GM18858 (cell line): ENCODE measurements around the gene SAFB2.

Source experiments
- ATAC-seq: cut with Tn5 transposase; IDR thresholded peaks from one replicate; pipeline ENCODE4 v1.9.1; 2021; ENCODE audit not compliant: unreplicated experiment

SAFB2 gene

DNA sequence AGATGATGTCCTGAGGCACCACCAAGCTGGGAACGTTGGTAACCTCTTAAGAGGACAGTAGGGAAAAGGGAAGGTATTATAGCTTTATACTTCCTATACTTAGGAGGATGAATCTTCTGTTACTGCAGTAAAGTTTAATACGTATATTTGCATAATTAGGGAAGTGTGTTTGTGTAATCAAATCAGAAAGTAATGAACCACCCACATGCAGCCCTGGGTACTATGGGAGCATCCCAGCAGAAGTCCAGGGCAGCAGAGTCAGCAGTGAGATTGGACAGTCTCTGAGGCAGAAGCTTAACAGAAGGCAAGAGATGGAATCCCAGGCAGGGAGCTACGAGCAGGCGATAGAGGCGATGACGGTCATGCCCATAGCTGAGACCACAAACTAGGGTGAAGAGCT is 12.9 kb upstream of the SAFB2 start:
- no peak for ATAC-seq

DNA sequence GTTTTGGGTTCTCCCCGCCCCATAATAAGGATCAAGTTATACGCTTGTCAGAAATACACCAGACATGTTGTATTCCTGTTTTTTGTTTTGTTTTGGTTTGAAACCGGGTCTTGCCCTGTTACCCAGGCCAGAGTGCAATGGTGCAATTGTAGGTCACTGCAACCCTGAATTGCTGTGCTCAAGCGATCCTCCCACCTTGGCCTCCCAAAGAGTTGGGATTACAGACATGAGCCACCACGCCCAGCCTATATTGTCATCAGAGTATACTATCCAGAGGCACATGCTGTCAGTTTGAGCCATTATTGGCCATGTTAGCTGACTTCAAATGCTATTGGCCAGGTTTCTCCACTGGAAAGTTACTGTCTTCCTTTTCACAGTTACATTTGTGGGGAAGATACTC is 10.1 kb upstream of the SAFB2 start:
- ATAC-seq = no peak

DNA sequence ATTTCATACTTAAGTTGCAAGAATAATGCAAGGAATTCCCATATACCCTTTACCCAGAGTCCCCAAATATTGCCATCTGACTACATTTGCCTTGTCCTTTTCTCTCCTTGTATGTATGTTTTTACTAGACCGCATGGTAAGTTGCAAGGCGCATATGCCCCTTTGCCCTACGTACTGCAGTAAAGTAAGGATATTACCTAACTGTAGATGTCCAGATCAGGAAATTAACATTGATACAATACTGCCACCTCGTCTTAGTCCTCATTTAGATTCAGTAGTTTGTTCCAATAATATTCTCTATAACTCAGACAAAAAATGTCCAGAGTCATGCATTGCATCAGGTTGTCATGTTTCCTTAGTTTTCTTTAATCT is 9.7 kb upstream of the SAFB2 start:
- ATAC-seq = no peak

DNA sequence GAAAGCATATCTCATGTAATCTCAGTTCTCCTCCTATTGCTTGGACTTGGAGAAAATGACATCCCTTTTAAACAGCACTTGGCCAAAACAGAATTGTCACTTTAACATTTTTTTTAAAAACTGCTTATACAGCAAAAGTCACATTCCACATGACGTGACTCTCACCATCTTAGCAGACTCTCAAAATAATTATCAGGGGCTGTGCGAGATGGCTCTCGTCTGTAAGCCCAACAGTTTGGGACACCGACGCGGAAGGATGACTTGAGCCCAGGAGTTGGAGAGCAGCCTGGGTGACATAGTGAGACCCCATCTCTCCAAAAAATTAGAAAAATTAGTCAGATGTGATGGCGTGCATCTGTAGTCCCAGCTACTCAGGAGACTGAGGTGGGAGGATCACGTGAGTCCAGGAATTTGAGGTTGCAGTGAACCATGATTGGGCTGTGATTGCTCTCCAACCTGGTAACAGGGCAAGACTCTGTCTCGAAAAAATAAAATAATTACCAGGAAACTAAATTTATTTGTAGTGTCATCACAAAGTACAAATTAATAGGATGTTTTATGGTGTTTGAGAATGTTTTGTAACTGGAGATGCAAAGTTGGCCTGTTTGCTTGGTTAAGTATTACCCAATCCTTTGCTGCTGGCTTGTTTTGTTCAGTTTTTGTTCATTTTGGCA is 9.1 kb upstream of the SAFB2 start:
- ATAC-seq = no peak

DNA sequence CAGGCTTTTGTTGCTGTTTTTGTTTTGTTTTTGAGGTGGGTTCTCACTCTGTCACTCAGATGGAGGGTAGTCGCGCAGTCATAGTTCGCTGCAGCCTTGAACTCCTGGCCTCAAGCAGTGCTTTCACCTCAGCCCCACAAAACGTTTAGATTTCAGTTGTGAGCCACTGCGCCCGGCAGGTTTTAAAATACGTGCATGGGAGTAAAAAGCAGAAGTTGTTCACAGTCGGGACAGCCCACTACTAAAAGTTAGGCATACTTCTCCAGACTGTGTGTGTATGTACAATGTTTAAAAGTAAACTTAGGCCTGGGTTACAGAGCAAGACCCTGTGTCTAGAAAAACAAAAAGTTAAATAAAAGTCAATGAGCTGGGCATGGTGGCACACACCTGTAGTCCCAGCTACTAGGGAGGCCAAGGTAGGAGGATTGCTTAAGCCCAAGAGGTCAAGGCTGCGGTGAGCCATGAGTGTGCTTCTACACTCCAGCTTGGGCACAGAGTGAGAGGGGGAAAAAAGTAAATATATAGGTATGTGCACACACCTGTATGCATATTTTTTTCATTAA is 6.4 kb upstream of the SAFB2 start:
- ATAC-seq = no peak

DNA sequence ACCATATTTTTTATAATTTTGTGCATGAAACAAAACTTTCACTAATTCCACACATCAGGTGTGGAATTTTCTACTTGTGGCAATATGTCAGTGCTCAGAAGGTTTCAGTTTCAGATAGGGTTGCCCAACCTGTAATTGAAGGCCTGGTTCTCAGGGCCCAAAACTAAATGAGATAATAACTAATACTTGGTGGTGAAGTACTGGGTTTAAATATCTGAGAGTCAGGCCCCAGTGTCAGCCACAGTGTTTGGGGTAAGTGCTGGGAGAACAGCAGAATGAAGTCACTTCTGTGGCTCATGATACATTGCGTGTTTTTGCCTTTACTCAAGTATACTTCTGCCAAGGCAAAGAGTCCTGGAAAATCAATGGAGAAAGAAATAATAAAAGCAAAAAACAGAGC is 5.9 kb upstream of the SAFB2 start:
- no peak for ATAC-seq

DNA sequence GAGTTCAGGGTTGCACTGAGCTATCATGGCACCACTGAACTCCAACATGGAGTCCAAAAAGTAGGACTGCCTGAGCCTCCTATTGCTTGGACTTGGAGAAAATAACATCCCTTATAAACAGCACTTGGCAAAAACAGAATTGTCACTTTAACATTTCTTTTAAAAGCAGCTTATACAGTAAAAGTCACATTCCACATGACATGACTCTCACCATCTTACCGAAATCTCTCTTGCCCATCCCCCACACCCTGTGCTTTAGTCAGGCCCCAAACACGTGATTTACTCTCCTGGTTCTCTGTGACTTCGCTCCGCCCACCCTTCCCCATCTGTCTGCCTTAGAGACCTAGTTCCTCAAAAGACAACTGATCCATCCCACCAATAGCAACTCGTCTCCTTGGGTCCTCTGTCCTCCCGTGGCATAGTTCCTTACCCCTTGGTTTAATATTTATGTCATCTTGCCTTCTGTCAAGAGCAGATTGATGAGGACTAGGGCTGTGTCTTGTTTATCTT is 4.9 kb upstream of the SAFB2 start:
- ATAC-seq = no peak

DNA sequence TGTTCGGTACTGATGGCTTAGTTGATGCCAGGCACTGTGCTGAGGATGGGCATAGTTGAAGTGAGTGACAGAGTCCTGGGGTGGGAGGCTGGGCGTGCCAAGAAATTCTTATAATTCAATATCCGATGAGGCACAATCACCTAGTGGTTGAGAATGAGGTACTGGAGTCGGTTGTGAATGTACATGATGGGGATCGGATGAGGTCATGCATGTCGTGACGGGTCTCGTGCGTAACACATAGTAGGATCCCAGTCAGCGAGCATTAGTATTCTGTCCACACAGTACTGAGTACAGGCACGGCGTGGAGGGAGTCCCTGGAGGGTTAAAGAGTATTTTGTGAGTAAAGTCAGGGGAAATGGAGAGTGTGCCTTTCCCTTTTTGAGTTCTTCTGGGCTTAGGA is 3.1 kb upstream of the SAFB2 start:
- ATAC-seq = no peak

DNA sequence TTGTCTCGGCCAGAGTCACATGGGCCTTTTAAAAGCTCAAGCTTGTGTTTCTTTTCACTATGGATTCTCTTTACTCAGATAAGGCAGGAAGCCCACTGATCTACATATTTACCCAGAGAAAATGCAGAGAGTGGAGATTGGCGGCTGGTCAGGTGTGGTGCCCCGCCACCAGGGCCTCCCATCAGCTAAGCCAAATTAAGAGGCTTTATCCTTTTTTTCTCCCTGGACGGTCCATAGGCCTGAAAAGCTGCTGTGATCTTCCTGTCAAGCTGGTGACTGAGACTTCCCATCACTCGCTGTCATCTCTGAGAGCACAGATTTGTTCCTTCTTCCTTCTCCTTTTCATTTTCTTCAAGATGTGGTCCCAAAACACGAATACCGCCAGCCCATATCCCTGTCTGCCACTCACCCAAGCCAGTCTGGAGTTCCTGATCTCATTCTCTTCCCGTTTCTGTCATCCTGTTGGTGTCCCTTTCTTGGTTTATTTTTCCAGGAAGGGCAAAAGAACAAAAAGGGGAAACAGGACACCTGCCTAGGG is 2.2 kb upstream of the SAFB2 start:
- no peak for ATAC-seq

DNA sequence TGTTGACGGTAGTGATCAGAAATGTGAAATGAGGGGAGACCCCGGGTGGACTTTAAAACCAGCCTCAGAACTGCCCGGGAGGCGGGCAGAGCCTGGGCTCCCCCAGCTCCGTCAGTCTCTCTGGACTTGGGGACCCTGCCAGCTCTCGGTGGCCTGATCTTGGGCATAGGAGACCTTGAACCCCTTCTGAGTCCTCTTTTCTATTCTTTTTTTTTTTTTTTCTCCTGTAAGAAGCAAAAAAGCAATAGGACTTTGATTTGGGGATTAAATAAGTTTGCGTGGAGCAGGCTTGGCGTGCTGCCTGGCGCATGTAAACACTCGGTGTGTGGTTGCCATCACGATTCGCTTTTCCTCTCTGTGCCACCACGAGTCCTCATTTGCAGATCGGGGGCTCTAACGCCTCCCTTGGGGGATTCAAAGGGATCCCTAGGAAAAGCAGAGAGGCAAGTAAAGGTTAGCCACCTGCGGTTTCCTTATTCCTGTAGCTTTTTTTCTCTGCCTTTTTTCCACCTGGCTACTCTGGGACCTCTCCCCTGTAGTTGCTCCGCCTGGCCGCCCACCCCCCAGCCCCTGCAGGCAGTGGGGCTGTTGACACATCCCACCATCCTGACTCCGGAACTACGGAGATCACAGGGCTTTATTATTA is 1.6 kb upstream of the SAFB2 start:
- no peak for ATAC-seq

DNA sequence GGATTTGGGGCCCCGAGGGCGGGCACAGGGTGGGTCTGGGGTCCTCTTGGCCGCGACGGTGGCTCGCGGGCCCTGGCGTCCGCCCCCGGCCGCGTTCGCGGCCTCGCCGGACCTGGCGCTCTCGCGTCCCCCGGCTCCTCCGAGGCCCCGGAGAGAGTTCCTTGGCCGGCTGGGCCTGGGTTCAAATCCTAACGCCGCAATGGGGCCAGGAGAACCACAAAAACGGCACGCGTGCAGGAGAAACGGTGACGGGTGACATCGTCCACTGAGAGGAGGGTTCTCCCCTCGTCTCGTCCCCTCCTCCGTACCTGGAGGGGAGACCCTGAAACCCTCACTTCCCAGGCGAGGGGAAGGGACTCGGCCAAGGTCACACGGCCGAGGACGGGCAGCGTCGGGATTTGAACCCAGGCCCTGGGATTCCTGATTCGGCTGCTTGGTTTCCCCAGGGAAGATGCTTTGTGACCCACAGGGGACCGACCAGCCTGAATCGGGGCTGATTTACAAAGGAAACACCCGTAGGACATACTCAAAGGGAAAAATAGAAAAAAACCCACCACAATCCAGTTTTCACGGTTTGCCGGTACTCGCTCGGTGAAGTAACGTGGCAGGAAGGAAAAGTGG is 931 bp upstream of the SAFB2 start:
- ATAC-seq = no peak

DNA sequence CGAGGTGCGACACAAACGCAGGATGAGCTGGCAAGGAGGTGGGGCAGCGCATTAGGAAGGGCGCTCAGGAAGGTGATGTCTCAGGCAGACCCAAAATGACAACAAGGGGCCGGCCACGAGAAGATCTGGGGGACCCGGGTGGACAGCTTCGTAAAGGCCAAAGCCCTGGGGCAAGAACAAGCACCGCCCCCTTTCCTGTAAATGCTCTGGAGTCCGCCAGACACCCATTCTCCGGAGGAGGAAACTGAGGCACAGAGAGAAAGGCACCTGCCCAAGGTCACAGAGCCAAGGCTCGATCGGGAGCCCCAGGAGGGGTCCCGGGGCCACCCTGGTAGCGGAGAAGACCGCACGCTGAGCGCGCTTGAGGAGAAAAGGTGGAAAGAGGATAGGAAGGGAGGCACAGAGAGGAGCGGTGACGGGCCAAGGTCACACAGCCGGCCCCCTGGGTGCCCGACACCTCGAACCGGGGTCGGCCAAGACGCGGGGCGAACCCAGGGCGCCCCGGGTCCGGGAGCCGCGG is 571 bp downstream of the SAFB2 start:
- ATAC-seq = no peak

DNA sequence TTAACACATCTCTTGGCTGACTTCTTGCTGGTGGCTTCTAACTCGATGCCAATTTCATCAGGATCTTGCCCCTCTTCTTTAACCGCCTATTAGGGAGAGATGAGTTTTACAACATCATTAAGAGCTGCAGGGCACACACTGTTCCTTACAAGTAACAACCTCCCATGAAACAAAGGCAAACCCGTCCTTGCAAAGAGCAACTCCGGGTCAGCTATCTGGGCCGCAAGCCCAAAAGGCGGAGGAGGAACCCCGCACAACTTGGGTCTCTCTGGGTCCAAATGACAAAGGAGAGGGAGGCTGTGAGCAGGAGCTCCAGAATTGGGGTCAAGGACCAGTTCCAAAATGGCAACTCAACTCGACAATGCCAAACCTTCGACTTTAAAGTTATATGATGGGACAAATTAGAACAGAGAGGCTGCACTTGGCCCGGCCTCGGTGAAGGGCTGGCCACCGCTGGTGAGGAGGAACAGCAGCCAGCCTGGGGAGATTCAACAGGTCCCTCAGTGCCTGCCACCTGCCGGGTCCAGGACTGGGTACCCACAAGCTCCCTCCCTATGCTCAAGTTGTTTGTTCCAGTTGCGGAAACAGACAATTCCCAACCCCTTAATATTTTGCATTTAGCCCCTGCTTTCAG is 1.1 kb downstream of the SAFB2 start:
- no peak for ATAC-seq

DNA sequence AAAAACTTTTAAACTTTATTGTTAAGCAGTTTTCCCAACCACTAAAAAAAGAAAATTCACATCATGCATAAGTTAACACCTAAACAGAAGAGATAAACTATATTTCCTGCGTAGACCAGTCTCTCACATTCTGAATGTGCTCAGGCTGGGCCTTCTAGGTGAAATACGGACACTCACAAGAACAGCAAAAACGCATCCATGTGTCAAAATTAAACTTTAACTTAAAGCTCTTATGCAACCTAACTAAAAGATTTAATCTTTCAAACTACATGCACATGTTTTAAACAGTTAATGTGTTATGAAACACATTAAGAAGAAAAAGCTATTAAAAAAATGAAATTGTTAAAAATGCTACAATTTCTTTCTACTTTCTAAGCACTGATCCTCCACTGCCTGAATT is 2.6 kb downstream of the SAFB2 start:
- no peak for ATAC-seq

DNA sequence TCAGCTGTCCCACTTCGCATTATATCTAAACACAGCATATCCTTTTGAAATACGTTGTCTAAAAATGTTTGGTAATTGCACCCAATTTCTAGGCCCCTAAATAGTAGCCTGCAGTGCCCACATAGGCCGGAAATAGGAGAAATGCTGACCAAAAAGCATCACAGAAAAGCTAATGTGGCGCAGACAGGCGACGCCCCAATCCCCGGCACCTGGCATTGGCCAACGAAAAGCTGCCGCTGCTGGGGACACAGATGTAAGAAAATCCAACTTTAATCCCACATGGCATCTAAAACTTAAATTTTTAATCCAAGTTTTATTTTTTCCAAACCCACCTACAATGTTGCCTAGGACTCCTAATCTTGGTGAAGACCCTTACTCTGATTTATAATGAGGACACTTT is 4.0 kb downstream of the SAFB2 start:
- ATAC-seq = no peak

DNA sequence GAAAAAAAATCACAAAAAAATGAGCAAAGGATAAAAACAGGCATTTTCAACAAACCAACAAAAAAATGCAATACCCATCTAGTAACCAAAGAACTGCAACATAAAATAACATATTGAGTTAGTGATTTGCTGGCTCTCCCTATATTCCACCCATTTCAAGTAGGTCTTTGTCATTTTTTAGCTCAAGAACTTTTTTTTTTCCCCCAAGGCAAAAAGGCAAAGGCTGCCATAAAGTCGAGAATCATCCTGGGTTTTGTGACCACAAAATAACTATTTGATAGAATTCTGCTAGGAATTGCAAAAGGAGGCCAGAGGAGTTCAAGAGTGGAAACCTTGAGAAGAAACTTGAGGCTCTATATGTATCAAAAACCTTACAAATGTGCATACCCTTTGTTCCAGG is 5.5 kb downstream of the SAFB2 start:
- ATAC-seq = no peak

DNA sequence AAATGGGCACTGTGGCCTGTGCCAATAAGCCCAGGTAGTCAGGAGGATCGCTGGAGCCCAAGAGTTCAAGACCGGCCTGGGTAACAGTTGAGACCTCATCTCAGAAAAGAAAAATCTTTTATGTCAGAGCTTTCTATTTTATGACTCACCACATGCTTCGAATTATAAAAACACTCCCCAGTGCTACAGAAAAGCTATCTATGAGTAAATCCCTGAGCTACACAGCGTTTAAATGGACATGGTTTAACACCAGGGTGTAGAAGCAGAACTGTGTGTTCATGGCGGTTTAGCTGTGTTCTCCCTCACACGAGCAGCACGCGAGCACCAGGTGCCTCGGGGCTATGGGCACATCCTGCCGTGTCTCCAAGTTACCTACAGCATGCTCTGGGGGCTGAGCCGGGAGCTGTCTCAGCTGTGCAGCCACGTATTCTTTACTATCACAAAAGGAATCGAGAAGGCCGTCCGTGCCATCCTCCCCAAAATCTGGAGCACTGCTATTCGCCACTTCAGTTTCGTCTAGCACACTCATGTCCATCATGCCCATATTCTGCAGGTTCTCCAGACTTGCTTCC is 6.7 kb downstream of the SAFB2 start:
- no peak for ATAC-seq

DNA sequence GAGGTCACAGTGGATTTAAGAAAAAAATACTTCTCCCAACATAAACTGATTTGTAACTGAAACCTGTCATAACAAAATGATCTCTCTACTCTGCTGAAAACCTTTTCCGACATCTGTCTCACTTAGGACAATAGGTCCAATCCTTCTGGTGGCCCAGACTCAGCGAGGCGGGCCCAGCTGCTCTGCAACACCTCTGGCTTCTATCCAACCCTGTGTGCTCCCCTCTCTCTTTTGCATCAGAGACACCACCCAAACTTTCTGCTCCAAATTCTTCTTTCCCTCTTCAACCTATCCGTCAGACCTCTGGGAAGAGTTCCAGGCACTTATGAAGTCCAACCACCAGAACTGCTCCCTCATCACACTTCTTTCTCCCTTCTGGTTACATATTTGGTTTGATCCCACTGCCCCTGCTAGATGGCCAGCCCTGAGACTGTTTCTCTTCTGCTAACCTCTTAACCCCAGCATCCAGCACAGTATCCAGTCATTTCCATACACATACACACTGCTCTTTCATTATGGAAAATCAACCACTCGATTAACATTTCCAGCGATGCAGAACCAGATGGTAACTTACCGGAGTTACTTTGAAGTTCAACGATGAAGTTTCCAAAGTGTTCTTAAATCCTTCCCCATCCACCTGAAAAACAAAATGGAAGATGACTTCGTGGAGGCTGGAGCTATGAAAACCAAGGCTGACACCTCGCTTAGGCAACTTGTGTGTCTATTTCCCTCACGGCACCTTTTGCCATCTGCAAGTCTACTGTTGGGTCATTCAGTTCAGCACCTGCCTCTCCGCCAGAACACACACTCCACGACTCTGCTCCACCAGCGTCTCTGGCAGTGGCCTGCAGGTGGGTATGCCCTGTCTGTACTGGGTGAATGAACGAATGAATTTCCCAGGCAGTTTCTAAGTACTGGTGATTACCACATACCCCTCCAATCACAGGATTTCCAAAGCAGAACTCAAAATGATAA is 9.4 kb downstream of the SAFB2 start:
- ATAC-seq = no peak

DNA sequence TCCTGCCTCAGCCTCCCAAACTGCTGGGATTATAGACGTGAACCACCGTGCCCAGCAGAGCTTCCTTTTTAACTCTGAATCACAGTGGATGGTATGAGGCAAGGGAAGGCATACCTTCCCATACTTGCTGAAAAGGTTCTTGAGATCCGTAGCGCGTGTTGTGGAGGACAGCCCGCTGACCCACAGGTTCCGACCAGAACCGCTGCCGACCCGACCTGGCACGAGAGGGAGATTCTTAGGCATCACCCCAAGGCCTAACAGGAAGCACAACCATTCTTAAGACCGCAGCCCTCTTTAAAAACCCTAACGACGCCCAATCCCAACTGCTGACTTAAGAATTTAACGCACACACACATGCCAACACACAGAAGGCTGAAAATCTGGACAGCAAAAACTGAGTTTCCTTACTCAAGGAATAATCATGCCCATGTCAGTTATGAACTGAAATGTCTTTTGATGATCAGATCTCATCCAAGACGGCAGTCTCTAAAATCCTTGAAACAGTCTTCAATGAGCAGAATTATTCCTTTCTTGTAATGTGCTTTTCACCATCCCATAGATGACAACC is 12.6 kb downstream of the SAFB2 start:
- ATAC-seq = no peak
